Right cardiac atrium (tissue), 5 donors: ENCODE measurements around the gene TENT5C. TPM values are rescaled to one million over a fixed set of nuclear protein-coding genes. Genes with fewer than 3 reads are reported as not detected.

ENCODE experiments used
- ATAC-seq, 2 donors: fragments of 200-7000 bp; cut with Tn5 transposase; one replicate each; pipeline versions ENCODE4 v1.8.0 to v1.9.1; 2020; ENCODE audit warnings: moderate library complexity in 2 of 2, mild to moderate bottlenecking in 1 of 2
- DNase-seq, 3 donors: peaks; one replicate each; pipeline ENCODE4 v3.0.0-alpha.2; 2020
- H3K27ac ChIP-seq: one replicate; pipeline ENCODE4 v1.5.1; 2013; ENCODE audit warnings: mild to moderate bottlenecking, low read length, control low read depth, moderate library complexity
- H3K27me3 ChIP-seq: one replicate; pipeline ENCODE4 v1.6.1; 2013; ENCODE audit not compliant: control insufficient read depth, insufficient read depth
- H3K4me1 ChIP-seq: one replicate; pipeline ENCODE4 v1.6.1; 2013; ENCODE audit warnings: low read length; ENCODE audit not compliant: control insufficient read depth, insufficient read depth
- H3K4me3 ChIP-seq: one replicate; pipeline ENCODE4 v1.5.1; 2013; ENCODE audit warnings: low read length, control low read depth
- H3K9me3 ChIP-seq: one replicate; pipeline ENCODE4 v1.6.1; 2013; ENCODE audit warnings: low read length; ENCODE audit not compliant: control insufficient read depth
- WGBS: extraction: QIAGEN DNeasy Blood & Tissue Kit; methylation state at CpG from one replicate; pipeline ENCODE4 v1.1.7; 2013; 5-methylcytosine and 5-hydroxymethylcytosine counted together
- intact Hi-C, 4 donors: fragments of 100-400 bp; cut with DNase I; formaldehyde crosslinking; loops; one replicate each; pipeline versions ENCODE4 v1.11.0 to v1.14.0; 2022 to 2023
- polyA plus RNA-seq: library from polyadenylated mRNA; stranded (reverse); fragments of 200-250 nt; gene quantifications from one replicate; pipeline ENCODE4 v1.2.3, GENCODE V29; 2013
- total RNA-seq, 4 donors: library from RNA; stranded (reverse); fragmentation: NEBNext Ultra II Directional; extraction: Animal tissue kit (Norgen Biotek cat#: 25700); gene quantifications; one replicate each; pipeline ENCODE4 v1.2.1, GENCODE V29; 2021
- donor health status: healthy with polysubstance abuse.
- donor health status: DM: no; HTN: yes; CAD: no.
- donor health status: DM: no; HTN: no; CAD: no.
- donor health status: DM: no; HTN: yes; CAD: no; lungs with severe emphysema.
- donor health status: DM: yes; HTN: yes; CAD: no.

Gene TENT5C
- total and polyA plus RNA-seq, 5 donors, result 9.5 to 33.1 (median 31.1) TPM

DNA sequence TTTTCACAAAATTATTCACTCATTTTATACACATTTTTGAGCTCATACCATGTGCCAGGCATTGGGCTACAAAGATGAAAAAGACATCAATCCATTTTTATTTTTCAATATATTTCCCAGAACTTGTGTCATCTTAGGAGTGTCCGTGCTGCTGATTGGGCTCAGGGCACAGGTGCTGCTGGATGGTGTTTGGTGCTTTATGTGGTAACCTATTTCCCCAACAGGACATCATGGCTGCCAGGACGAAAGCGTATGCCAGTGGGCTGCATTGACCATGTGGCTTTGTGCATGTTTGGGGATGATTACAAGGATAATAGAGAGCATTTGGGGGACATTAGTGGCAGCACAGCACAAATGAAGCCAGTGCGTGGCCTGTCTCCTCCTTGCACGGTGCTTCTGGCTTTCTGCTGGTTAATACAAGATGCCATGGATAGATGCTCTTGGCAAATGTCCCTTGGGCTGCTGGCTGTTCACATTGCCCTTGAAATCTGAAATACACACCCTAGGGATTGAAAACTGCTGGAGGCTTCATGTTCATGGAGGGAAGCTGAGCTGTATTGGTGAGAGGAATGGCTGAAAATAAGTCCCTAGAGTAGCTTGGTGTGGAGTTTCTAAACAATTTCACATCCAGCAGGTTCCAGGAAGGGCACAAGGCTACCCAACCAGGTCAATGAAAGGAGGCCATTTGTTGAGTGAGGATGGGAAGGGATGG is 52.3 kb downstream of the TENT5C start:
- 83% methylated on average over 5 of the region's 5 CpGs for WGBS
- Histone ChIP-seq H3K9me3 (no peaks in the 10 kb centered on the region), H3K4me1 (peaks cover 3% of the 10 kb centered on the region), H3K27ac (no peak overlapping the region), H3K27me3 (no peaks in the 10 kb centered on the region), H3K4me3 (no peak overlapping the region)
- intact Hi-C loops, result no loop called here
- ATAC-seq, result no peak
- DNase-seq, result no peak

DNA sequence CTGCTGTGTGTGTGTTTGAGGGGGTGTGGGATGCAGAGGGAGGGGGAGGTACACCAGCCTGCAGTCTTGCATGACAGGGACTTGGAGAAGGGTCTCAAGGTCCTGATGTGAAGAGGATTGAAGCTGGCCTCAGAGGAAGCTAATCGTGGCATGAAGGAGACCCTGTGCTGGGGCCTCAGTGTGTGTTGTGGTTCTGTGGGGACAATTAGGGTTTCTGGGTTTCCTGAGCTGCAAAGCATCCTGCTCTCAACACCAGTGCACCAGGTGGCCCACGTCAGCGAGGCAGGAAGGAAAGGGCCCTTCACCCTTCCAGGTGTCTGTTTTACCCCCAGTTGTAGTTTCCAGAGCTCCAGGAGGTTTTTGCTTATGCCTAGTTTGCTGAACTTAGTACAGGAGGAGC is 52.8 kb downstream of the TENT5C start:
- H3K27ac ChIP-seq, result no peak overlapping the region
- no peaks in the 10 kb centered on the region for H3K9me3 ChIP-seq
- WGBS, result 75% methylated on average over 3 of the region's 3 CpGs
- H3K27me3 ChIP-seq, result no peaks in the 10 kb centered on the region
- no peak overlapping the region for H3K4me3 ChIP-seq
- intact Hi-C loops, result no loop called here
- H3K4me1 ChIP-seq, result peaks cover 3% of the 10 kb centered on the region
- no peak for DNase-seq
- no peak for ATAC-seq

DNA sequence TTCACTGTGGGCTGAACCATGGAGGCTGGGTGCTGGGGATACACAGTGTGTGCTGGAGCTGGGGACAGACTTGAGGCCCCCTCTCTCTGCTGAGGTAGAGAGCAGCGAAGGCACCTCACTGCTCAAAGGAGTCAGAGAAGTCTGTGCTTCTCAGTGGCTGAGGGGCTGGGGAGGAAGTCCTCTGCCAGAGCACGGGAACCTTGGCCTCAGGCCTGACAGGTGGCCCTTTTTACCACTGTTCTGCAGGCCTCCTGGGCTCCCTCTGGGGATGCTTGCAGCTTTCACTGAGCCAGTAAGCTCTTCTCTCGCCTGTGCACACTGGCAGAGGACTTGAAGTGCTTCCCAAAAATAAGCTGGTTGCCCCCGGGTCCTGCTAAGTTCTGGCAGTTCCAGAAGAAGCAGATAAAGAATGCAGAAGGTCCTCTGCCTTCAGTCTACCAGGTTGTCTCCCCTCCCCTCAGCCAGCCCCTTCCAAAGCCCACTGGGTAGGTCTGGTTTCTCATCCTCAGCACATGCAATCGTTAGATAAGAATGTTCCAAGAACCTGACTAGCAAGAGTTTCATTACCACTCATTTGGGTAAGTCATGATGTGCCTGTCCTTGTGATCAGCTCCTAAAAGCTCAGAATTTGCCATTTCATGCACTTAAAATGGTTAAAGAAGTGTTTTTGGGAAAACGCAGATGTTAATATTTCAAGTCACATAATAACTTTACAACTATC is 53.9 kb downstream of the TENT5C start:
- Histone ChIP-seq H3K27me3 (no peaks in the 10 kb centered on the region), H3K4me3 (no peak overlapping the region), H3K4me1 (peaks cover 3% of the 10 kb centered on the region), H3K27ac (no peak overlapping the region), H3K9me3 (no peaks in the 10 kb centered on the region)
- ATAC-seq, result no peak
- 51% methylated on average over 6 of the region's 6 CpGs for WGBS
- intact Hi-C loops, result no loop called here
- no peak for DNase-seq

DNA sequence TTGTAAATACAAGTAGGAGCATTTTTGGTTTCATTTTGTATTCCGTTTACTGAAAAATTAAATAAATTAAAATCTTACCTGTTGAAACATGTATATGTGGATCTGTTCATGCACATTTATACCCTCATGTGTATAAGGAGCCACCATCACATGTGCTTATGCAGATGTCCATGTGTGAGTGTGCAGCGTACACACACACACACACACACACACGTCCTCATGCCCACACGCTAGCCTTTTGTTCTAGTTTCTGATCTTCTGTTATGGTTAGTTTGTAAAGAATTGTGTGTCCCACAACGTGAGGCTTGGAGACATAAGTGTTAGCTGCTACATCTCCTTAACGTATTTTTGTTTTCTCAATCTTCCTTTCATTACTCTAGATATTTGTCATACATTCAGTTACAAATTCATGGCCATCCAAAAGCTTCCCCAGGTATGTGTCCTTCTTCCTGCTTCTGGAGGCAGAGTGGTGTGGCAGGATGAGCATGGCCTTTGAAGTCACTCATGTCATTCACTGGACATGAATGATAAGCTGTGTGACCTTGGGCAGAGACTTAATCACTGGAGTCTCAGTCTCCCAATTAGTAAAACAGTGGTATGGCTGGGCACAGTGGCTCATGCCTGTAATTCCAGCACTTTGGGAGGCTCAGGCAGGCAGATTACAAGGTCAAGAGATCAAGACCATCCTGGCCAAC is 54.6 kb downstream of the TENT5C start:
- Histone ChIP-seq H3K4me1 (peaks cover 3% of the 10 kb centered on the region), H3K27me3 (no peaks in the 10 kb centered on the region), H3K4me3 (no peak overlapping the region), H3K9me3 (no peaks in the 10 kb centered on the region), H3K27ac (no peak overlapping the region)
- intact Hi-C loops, result no loop called here
- 83% methylated on average over 6 of the region's 6 CpGs for WGBS
- ATAC-seq (no peak), DNase-seq (no peak)

DNA sequence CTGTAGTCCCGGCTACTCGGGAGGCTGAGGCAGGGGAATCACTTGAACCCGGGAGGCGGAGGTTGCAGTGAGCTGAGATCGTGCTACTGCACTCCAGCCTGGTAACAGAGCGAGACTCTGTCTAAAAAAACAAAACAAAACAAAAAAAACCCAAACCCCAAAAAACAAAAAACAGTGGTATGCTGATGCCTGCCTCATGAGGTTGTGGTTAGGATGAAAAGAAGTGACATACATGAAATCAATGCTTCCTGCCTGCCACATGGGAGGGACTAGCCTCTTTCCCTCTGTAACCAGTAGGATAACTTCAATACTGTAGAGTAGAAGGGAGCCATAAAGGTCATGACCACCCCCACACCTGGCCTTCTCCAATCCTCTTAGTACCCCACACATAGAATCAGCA is 55.2 kb downstream of the TENT5C start:
- peaks cover 3% of the 10 kb centered on the region for H3K4me1 ChIP-seq
- DNase-seq, result no peak
- no peak overlapping the region for H3K4me3 ChIP-seq
- no peaks in the 10 kb centered on the region for H3K27me3 ChIP-seq
- H3K27ac ChIP-seq, result no peak overlapping the region
- ATAC-seq, result no peak
- H3K9me3 ChIP-seq, result no peaks in the 10 kb centered on the region
- intact Hi-C loops, result no loop called here
- whole genome bisulfite sequencing, result 80% methylated on average over 6 of the region's 6 CpGs

DNA sequence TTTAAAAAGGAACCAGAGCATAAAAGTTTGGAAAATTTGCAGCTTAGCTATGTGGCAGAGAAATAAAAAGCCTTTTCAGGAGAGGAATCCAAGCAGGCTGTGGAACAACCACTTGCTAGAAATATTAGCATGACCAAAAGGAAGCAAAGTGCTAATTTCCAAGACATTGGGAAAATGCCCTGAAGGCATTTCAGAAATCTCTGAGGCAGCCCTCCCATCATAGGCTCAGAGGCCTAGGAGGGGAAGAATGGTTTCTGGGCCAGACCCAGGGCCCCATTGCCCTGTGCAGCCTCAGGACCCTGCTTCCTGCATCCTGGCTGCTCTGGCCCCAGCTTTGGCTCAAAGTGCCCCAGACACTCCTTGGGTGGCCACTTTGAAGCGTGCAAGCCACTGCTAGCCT is 56.8 kb downstream of the TENT5C start:
- Histone ChIP-seq H3K4me3 (no peak overlapping the region), H3K4me1 (peaks cover 3% of the 10 kb centered on the region), H3K27me3 (no peaks in the 10 kb centered on the region), H3K9me3 (no peaks in the 10 kb centered on the region), H3K27ac (no peak overlapping the region)
- 80% methylated on average over 1 of the region's 1 CpG for WGBS
- intact Hi-C loops, result no loop called here
- no peak for ATAC-seq
- no peak for DNase-seq

DNA sequence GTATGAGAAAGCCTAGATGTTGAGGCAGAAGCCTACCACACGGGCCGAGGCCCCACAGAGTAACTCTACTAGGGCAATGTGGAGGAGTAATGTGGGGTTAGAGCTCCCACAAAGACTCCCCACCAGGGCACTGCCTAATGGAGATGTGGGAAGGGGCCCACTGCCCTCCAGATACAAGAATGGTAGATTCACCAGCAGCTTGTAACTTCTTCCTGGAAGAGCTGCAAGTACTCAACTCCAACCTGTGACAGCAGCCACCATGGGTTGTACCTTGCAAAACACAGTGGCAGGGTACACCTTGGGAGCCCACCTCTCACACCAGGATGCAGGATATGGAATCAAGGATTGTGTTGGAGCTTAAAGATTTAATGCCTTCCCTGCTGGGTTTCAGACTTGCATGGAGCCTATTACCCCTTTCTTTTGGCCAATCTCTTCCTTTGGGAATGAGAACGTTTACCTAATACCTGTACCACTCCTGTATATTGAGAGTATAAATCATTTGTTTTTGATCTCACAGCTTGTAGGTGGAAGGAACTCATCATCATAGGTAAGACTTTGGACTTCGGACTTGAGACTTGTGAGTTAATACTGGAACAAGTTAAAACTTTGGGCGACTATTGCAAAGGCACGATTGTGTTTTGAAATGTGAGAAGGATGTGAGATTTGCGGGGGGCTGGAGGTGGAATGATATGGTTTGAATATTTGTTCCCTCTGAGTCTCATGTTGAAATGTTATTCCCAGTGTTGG is 57.5 kb downstream of the TENT5C start:
- Histone ChIP-seq H3K9me3 (no peaks in the 10 kb centered on the region), H3K27me3 (no peaks in the 10 kb centered on the region), H3K27ac (no peak overlapping the region), H3K4me3 (no peak overlapping the region), H3K4me1 (peaks cover 3% of the 10 kb centered on the region)
- intact Hi-C loops, result no loop called here
- no peak for ATAC-seq
- WGBS, result 89% methylated on average over 7 of the region's 7 CpGs
- no peak for DNase-seq

DNA sequence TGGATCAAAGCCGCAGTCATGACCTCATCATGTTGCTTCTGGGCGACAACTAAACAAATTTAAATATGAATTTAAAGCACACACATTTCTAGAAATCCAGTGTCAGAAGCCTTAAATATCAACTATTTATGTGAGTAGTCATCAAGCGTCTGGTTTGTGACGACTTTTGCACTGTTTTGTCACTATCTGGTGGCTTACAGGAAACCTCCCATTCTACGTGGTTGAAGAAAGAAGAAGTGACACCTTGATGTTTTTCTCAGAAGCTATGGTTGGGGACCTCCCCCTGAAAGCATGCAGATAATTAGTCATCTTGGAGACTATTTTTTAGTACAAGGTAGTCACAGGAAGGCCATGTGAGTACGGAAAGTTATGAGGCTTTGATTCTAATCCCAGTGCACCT is 58.5 kb downstream of the TENT5C start:
- no peak overlapping the region for H3K27ac ChIP-seq
- H3K4me3 ChIP-seq, result no peak overlapping the region
- ATAC-seq (no peak), DNase-seq (no peak)
- no peaks in the 10 kb centered on the region for H3K27me3 ChIP-seq
- intact Hi-C loops, result no loop called here
- H3K9me3 ChIP-seq, result no peaks in the 10 kb centered on the region
- 81% methylated on average over 6 of the region's 6 CpGs for WGBS
- peaks cover 1% of the 10 kb centered on the region for H3K4me1 ChIP-seq

DNA sequence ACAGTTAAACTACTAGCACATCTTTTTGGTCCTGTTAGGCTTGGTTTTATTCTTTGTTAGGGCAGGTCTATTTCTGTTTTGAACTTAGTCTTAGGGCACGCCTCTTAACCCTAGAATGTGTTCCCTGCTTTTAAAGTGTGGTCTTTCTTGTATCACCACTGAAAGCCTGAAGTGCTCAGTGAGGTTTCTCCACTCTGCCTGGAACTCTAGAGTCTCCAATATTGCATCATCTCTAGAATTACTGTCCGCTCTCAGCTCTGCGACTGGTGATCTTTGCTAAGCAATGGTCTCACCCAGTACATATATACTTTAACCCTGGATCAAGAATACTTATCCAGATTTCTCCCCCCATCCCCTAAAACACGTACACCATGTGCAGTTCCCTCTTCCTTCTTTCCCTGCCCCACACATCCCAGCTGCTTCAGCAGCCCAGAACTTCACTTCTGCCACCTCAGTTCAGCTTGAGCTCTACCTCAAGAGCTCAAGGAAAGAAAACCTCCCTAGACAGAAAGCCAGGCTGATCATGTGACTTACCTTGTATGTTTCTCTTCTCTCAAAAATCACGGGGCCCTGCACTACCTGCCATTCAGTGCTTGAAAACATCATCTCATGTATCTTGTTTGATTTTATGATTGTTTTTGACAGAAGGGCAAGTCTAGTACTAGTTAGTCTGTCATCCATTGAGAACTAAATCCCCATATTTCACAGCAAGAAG is 59.9 kb downstream of the TENT5C start:
- no peaks in the 10 kb centered on the region for H3K9me3 ChIP-seq
- DNase-seq (no peak), ATAC-seq (no peak)
- H3K27ac ChIP-seq, result no peak overlapping the region
- intact Hi-C loops, result no loop called here
- no peak overlapping the region for H3K4me3 ChIP-seq
- H3K27me3 ChIP-seq, result no peaks in the 10 kb centered on the region
- H3K4me1 ChIP-seq, result no peaks in the 10 kb centered on the region
- 86% methylated on average over 5 of the region's 5 CpGs for WGBS

DNA sequence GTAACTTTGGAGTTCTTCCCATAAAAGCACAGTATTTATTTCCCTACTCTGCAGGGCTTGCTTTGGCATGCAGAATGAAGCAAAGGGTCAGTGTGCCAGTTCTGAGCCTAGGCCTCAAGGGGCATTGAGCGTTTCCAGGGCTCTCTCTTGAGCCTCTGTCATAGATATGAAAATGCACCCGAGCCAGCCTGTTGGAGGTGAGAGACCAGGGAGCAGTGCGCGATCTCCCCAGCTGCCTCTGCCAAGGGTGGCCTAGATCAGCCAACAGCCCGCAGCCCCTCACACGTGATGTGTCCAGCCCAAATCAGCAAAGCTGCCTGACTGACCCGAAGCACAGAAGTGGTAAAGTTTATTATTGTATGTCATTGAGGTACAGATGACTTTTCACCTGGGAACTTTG is 63.7 kb downstream of the TENT5C start:
- ATAC-seq, result no peak

More for the DNA sequence above, 63.7 kb downstream of the TENT5C start:
- 57% methylated on average over 7 of the region's 7 CpGs for WGBS
- no peaks in the 10 kb centered on the region for H3K4me1 ChIP-seq
- H3K27ac ChIP-seq, result no peak overlapping the region
- H3K27me3 ChIP-seq, result no peaks in the 10 kb centered on the region
- DNase-seq, result peak in 1 of 3 donors; percentile 56
- intact Hi-C loops, result no loop called here
- H3K4me3 ChIP-seq, result no peak overlapping the region
- no peaks in the 10 kb centered on the region for H3K9me3 ChIP-seq
